MCF 10A (cell line): ENCODE data around the gene PTGES2. TPM values are rescaled to one million over a fixed set of nuclear protein-coding genes. Genes with fewer than 3 reads are reported as not detected.
A peak's percentile ranks its signal among the peaks of the same experiment; 100 is the strongest.

Experiments
- BruUV-seq: library from RNA; stranded (reverse); fragments of 400-500 nt; replicated peaks from 2 replicates; lab custom pipeline; 2021; lab: Mats Ljungman, UMichigan
- CTCF ChIA-PET: fragments of 300-600 bp; sonication (Branson Sonifier 250); formaldehyde crosslinking; extraction: SDS; loops from one replicate; lab custom pipeline; 2021; ENCODE audit warnings: antibody characterized with exemption, inconsistent platforms; lab: Yijun Ruan, JAX
- POLR2A ChIA-PET: fragments of 300-600, 350-650 bp; sonication (Branson Sonifier 250); formaldehyde crosslinking; extraction: SDS; loops from one replicate; lab custom pipeline; 2020; ENCODE audit warnings: antibody characterized with exemption, inconsistent platforms; lab: Yijun Ruan, JAX
- DNase-seq: peaks from one replicate; pipeline ENCODE4 v3.0.0-alpha.2; 2018; ENCODE audit not compliant: unreplicated experiment
- H3K27ac Mint-ChIP-seq: one replicate; pipeline ENCODE4 v1.8.0; 2022; ENCODE audit warnings: mild to moderate bottlenecking, low read depth, mixed read lengths; ENCODE audit not compliant: unreplicated experiment
- H3K27me3 Mint-ChIP-seq: one replicate; pipeline ENCODE4 v1.8.0; 2022; ENCODE audit warnings: mixed read lengths; ENCODE audit not compliant: insufficient read depth, unreplicated experiment
- H3K36me3 Mint-ChIP-seq: one replicate; pipeline ENCODE4 v1.8.0; 2022; ENCODE audit warnings: mild to moderate bottlenecking, moderate library complexity, mixed read lengths; ENCODE audit not compliant: insufficient read depth, unreplicated experiment
- H3K4me1 Mint-ChIP-seq: one replicate; pipeline ENCODE4 v1.8.0; 2022; ENCODE audit warnings: mixed read lengths; ENCODE audit not compliant: insufficient read depth, unreplicated experiment
- H3K4me3 Mint-ChIP-seq: one replicate; pipeline ENCODE4 v1.8.0; 2022; ENCODE audit warnings: mild to moderate bottlenecking, moderate library complexity, mixed read lengths; ENCODE audit not compliant: unreplicated experiment
- H3K9me3 Mint-ChIP-seq: one replicate; pipeline ENCODE4 v1.8.0; 2022; ENCODE audit warnings: mixed read lengths; ENCODE audit not compliant: unreplicated experiment
- intact Hi-C: fragments of 100-400 bp; cut with micrococcal nuclease; formaldehyde crosslinking; loops from 2 replicates; pipeline ENCODE4 v1.14.1; 2022
- total RNA-seq: library from RNA; stranded (reverse); gene quantifications from 2 replicates; pipeline ENCODE4 v1.2.3, GENCODE V29; 2022
- TF ChIP-seq, protein P1 (sequence below): fragments of 200-600 bp; IDR thresholded peaks from one replicate; pipeline ENCODE4 v1.8.0; 2022; ENCODE audit warnings: antibody characterized with exemption, mild to moderate bottlenecking; ENCODE audit not compliant: unreplicated experiment

The PTGES2 gene
- total RNA-seq, 1 experiment from 2014 or later = 130 TPM

DNA sequence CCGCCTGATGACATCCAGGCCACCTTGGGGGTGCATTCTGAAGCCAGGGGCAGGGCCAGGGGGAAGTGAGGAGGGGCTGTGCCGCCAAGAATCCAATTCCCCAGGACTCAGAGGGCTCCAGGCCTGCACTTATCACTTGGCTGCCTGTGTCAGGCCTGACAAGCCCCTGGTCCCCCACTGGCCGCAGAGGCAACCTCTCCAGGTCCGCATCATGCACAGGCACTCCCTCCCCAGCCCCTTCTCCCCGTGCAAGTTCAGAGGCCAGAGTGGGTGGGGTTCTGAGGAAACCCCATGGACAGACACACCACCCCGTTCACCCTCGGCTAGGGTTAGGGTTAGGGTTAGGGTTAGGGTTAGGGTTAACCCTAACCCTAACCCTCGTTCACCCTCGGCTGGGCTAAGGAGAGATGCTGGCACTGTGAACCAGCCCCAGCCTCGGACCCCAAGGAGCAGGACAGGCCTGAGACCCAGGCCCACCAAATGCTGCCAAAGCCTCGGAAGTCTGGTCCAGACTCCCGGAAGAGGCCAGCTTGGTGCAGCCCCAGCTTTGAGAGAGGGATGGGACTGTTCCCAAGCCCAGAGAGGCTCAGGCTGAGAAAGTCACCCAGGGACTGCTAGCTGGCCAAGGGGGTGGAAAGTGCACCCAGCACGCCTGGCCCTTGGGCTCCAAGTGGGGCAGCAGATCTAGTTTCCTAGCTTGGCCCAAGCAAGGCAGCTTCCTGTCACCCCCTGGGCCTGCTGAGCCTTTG lies 26.6 kb upstream of the PTGES2 start:
- Mint-ChIP-seq H3K4me1 (peaks cover 22% of the 10 kb centered on the region), H3K4me3 (no peak overlapping the region), H3K36me3 (no peaks in the 10 kb centered on the region), H3K27ac (no peak overlapping the region), H3K9me3 (no peaks in the 10 kb centered on the region), H3K27me3 (no peaks in the 10 kb centered on the region)
- TF ChIP-seq, protein P1, sequence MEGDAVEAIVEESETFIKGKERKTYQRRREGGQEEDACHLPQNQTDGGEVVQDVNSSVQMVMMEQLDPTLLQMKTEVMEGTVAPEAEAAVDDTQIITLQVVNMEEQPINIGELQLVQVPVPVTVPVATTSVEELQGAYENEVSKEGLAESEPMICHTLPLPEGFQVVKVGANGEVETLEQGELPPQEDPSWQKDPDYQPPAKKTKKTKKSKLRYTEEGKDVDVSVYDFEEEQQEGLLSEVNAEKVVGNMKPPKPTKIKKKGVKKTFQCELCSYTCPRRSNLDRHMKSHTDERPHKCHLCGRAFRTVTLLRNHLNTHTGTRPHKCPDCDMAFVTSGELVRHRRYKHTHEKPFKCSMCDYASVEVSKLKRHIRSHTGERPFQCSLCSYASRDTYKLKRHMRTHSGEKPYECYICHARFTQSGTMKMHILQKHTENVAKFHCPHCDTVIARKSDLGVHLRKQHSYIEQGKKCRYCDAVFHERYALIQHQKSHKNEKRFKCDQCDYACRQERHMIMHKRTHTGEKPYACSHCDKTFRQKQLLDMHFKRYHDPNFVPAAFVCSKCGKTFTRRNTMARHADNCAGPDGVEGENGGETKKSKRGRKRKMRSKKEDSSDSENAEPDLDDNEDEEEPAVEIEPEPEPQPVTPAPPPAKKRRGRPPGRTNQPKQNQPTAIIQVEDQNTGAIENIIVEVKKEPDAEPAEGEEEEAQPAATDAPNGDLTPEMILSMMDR = no peak
- ChIA-PET CTCF (interaction anchor here (0.8 kb wide), 1 partner anchor 250 kb away, joined by 3 read pairs; no protein-coding TSS in a partner anchor), POLR2A (no interaction called here)
- DNase-seq = no peak
- no TSS peak for BruUV-seq
- intact Hi-C loops = no loop called here

DNA sequence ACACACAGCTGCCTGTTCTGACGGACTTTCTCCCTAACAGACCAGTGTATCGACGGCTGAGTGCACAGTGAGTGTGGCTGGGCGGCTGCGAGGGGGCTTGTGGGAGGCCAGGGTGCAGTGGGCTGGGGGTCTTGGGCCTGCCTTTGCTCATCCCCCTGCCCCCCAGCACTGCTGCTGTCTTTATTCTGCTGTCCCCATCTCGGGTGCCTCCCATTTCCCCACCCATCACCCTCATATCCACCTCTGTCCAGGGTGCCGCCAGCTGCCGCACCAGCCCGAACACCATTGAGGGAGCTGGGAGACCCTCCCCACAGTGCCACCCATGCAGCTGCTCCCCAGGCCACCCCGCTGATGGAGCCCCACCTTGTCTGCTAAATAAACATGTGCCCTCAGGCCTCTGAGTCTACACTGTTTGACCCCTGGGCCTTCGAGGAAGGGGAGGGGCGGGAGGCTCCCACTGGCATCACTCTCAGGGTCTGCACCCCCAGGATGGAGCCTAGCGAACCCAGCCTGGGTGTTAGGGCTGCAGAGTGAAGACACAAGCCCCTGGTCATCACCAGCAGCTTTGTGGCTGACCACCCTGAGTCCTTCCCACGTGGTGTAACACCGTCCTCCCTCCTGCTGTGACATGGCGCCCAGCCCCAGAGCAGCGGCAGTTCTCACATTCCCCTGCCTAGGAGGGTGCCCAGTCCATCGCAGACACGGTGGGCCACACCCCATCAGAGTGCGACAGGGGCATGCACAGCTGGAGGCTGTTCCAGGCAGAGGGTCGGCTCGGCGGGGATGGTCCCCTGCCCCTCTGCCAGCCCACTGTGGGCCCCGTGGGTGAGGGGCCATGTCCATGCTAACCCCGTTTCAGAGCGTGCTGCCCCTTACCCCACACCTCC lies 25.8 kb upstream of the PTGES2 start:
- ChIA-PET POLR2A (no interaction called here), CTCF (interaction anchor here (0.8 kb wide), 1 partner anchor 249 kb away, joined by 3 read pairs; no protein-coding TSS in a partner anchor)
- no TSS peak for BruUV-seq
- no peaks in the 10 kb centered on the region for H3K9me3 Mint-ChIP-seq
- intact Hi-C loops = no loop called here
- no peak overlapping the region for H3K4me3 Mint-ChIP-seq
- TF ChIP-seq, protein P1 = no peak
- DNase-seq = no peak
- no peaks in the 10 kb centered on the region for H3K27me3 Mint-ChIP-seq
- H3K36me3 Mint-ChIP-seq = no peaks in the 10 kb centered on the region
- peak overlapping the region; percentile 54 for H3K27ac Mint-ChIP-seq
- H3K4me1 Mint-ChIP-seq = peaks cover 29% of the 10 kb centered on the region

DNA sequence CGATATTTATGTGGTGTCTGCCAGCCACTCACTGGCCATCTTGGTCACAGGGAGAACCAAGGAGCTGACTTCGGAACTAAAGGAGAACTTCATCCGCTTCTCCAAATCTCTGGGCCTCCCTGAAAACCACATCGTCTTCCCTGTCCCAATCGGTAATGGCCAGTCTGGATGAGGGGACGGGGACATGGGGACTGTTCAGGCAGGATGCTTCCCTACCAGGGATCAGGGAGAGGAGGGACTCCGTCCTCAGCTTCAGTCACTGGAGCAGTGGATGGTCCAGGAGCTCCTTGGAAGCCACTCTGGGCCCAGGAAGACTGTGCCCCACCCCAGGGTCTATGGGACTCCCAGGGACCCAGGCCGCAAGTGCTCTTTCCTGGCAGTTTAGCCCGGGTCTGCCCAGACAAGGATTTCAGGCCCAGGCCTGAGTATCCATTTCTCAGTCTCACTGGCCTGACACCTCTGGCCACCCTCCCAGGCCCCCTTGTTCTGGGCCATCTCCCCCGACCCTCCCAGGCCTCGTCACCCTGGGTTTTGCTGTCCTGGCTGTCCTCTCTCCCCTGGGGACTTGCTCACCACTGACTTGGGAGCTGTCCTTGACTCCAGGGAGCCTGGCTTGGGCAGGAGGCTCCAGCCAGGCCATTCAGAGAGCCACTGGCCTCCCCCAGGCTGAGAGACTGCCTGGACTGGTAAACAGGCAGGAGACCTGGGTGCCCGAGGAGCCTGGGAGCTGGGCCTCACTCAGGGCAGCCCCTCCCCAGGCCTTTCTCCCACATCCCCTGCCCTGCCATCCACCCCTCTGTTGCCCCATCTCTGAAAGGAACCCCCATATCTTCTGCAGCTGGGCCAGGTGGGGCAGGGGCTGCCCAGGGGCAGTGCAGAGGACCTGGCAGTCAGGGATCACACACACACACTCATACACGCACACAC lies 24.9 kb upstream of the PTGES2 start:
- H3K9me3 Mint-ChIP-seq = no peaks in the 10 kb centered on the region
- ChIA-PET POLR2A (interaction anchor here (0.8 to 0.9 kb wide), 2 partner anchors 38 to 67 kb away, joined by 3 read pairs; no protein-coding TSS in a partner anchor), CTCF (no interaction called here)
- TF ChIP-seq, protein P1 = no peak
- intact Hi-C loops = no loop called here
- no peaks in the 10 kb centered on the region for H3K36me3 Mint-ChIP-seq
- no peak overlapping the region for H3K4me3 Mint-ChIP-seq
- peaks cover 31% of the 10 kb centered on the region for H3K4me1 Mint-ChIP-seq
- no peak for DNase-seq
- no peaks in the 10 kb centered on the region for H3K27me3 Mint-ChIP-seq
- H3K27ac Mint-ChIP-seq = peak overlapping the region; percentile 54
- BruUV-seq = no TSS peak
